ENCODE measurements around the gene SLC27A5. TPM values are rescaled to one million over a fixed set of nuclear protein-coding genes. Genes with fewer than 3 reads are reported as not detected.

The SLC27A5 gene
- total and polyA plus RNA-seq, 9 of the 15 experiments (the other 6 are each of a cell fraction or from before 2014, with no cell fraction given): 42.2 to 318 (median 64.7) TPM

GRCh38 chr19:58499021-58499927 lies 12.5 kb downstream of the SLC27A5 start (continued):
- TF ChIP-seq, protein P1, sequence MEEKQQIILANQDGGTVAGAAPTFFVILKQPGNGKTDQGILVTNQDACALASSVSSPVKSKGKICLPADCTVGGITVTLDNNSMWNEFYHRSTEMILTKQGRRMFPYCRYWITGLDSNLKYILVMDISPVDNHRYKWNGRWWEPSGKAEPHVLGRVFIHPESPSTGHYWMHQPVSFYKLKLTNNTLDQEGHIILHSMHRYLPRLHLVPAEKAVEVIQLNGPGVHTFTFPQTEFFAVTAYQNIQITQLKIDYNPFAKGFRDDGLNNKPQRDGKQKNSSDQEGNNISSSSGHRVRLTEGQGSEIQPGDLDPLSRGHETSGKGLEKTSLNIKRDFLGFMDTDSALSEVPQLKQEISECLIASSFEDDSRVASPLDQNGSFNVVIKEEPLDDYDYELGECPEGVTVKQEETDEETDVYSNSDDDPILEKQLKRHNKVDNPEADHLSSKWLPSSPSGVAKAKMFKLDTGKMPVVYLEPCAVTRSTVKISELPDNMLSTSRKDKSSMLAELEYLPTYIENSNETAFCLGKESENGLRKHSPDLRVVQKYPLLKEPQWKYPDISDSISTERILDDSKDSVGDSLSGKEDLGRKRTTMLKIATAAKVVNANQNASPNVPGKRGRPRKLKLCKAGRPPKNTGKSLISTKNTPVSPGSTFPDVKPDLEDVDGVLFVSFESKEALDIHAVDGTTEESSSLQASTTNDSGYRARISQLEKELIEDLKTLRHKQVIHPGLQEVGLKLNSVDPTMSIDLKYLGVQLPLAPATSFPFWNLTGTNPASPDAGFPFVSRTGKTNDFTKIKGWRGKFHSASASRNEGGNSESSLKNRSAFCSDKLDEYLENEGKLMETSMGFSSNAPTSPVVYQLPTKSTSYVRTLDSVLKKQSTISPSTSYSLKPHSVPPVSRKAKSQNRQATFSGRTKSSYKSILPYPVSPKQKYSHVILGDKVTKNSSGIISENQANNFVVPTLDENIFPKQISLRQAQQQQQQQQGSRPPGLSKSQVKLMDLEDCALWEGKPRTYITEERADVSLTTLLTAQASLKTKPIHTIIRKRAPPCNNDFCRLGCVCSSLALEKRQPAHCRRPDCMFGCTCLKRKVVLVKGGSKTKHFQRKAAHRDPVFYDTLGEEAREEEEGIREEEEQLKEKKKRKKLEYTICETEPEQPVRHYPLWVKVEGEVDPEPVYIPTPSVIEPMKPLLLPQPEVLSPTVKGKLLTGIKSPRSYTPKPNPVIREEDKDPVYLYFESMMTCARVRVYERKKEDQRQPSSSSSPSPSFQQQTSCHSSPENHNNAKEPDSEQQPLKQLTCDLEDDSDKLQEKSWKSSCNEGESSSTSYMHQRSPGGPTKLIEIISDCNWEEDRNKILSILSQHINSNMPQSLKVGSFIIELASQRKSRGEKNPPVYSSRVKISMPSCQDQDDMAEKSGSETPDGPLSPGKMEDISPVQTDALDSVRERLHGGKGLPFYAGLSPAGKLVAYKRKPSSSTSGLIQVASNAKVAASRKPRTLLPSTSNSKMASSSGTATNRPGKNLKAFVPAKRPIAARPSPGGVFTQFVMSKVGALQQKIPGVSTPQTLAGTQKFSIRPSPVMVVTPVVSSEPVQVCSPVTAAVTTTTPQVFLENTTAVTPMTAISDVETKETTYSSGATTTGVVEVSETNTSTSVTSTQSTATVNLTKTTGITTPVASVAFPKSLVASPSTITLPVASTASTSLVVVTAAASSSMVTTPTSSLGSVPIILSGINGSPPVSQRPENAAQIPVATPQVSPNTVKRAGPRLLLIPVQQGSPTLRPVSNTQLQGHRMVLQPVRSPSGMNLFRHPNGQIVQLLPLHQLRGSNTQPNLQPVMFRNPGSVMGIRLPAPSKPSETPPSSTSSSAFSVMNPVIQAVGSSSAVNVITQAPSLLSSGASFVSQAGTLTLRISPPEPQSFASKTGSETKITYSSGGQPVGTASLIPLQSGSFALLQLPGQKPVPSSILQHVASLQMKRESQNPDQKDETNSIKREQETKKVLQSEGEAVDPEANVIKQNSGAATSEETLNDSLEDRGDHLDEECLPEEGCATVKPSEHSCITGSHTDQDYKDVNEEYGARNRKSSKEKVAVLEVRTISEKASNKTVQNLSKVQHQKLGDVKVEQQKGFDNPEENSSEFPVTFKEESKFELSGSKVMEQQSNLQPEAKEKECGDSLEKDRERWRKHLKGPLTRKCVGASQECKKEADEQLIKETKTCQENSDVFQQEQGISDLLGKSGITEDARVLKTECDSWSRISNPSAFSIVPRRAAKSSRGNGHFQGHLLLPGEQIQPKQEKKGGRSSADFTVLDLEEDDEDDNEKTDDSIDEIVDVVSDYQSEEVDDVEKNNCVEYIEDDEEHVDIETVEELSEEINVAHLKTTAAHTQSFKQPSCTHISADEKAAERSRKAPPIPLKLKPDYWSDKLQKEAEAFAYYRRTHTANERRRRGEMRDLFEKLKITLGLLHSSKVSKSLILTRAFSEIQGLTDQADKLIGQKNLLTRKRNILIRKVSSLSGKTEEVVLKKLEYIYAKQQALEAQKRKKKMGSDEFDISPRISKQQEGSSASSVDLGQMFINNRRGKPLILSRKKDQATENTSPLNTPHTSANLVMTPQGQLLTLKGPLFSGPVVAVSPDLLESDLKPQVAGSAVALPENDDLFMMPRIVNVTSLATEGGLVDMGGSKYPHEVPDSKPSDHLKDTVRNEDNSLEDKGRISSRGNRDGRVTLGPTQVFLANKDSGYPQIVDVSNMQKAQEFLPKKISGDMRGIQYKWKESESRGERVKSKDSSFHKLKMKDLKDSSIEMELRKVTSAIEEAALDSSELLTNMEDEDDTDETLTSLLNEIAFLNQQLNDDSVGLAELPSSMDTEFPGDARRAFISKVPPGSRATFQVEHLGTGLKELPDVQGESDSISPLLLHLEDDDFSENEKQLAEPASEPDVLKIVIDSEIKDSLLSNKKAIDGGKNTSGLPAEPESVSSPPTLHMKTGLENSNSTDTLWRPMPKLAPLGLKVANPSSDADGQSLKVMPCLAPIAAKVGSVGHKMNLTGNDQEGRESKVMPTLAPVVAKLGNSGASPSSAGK (IDR thresholded peaks at IDR 0.05): peak; percentile 86
- no peak for TF ChIP-seq SNIP1 (IDR thresholded peaks at IDR 0.05; ENCODE audit: low read depth)
- no peak for TF ChIP-seq NCOA2 (IDR thresholded peaks at IDR 0.05; ENCODE audit: partially characterized antibody in 2 of 2)
- no peak for TF ChIP-seq HMG20B (CRISPR knock-in tag; IDR thresholded peaks at IDR 0.05)
- TF ChIP-seq MTA1 (IDR thresholded peaks at IDR 0.05; ENCODE audit: borderline replicate concordance): peak; percentile 62
- TF ChIP-seq MAFK (IDR thresholded peaks at IDR 0.05; ENCODE audit: low read length): 0 out of 2 replicates have a peak, but pooled peaks have one; percentile 9
- TF ChIP-seq, protein P2, sequence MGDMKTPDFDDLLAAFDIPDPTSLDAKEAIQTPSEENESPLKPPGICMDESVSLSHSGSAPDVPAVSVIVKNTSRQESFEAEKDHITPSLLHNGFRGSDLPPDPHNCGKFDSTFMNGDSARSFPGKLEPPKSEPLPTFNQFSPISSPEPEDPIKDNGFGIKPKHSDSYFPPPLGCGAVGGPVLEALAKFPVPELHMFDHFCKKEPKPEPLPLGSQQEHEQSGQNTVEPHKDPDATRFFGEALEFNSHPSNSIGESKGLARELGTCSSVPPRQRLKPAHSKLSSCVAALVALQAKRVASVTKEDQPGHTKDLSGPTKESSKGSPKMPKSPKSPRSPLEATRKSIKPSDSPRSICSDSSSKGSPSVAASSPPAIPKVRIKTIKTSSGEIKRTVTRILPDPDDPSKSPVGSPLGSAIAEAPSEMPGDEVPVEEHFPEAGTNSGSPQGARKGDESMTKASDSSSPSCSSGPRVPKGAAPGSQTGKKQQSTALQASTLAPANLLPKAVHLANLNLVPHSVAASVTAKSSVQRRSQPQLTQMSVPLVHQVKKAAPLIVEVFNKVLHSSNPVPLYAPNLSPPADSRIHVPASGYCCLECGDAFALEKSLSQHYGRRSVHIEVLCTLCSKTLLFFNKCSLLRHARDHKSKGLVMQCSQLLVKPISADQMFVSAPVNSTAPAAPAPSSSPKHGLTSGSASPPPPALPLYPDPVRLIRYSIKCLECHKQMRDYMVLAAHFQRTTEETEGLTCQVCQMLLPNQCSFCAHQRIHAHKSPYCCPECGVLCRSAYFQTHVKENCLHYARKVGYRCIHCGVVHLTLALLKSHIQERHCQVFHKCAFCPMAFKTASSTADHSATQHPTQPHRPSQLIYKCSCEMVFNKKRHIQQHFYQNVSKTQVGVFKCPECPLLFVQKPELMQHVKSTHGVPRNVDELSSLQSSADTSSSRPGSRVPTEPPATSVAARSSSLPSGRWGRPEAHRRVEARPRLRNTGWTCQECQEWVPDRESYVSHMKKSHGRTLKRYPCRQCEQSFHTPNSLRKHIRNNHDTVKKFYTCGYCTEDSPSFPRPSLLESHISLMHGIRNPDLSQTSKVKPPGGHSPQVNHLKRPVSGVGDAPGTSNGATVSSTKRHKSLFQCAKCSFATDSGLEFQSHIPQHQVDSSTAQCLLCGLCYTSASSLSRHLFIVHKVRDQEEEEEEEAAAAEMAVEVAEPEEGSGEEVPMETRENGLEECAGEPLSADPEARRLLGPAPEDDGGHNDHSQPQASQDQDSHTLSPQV (IDR thresholded peaks at IDR 0.05): no peak
- TF ChIP-seq PHF20 (IDR thresholded peaks at IDR 0.05; ENCODE audit: partially characterized antibody): peak; percentile 98
- no peak for TF ChIP-seq ZNF347 (CRISPR knock-in tag; IDR thresholded peaks at IDR 0.05; ENCODE audit: low read depth)
- TF ChIP-seq HDAC3 (IDR thresholded peaks at IDR 0.05; ENCODE audit: borderline replicate concordance, partially characterized antibody): no peak

Data from K562 (cell line).